GM12864 (cell line): ENCODE data around the gene ZNF438.

ENCODE experiments used
- DNase-seq: peaks from one replicate; pipeline ENCODE4 v3.0.0-alpha.2; 2011; ENCODE audit warnings: low read depth
- H3K4me3 ChIP-seq: 2 replicates; pipeline ENCODE4 v1.5.1; 2011; ENCODE audit warnings: mild to moderate bottlenecking, low read depth, low read length, control low read depth
- TF ChIP-seq, protein P1 (sequence below): IDR thresholded peaks from 2 replicates; pipeline ENCODE4 v1.5.1; 2011; ENCODE audit warnings: low read depth, mild to moderate bottlenecking, moderate library complexity, low read length, control low read depth, inconsistent platforms; ENCODE audit errors: missing control alignments

Gene ZNF438

DNA sequence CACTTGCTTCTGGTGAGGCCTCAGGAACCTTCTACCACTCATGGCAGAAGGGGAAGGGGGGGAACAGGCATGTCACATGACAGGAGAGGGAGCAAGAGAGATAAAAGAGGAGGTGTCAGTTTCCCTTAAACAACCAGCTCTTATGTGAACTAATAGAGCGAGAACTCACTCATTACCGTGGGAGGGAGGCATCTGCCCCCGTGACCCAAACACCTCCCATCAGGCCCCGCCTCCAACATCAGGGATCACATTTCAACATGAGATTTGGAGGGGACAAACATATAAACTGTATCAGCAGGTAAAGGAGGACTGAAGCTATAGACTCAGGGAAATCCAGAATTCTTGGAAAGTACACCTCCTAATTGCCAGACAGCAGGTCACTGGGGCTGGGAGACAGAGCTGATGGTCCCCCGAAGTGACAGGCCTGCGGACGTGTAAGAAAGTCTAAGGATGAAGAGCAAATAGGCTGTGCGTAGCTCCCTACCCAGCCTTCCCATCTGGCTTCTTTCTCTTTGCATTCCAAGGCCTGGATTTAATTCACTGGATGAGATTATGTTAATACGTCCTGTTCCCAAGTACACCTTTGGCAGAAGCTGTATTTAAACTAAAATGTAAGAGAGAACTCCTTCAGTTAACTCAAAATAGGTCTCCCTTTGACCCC is 215.4 kb downstream of the ZNF438 start:
- H3K4me3 ChIP-seq, result no peak overlapping the region
- TF ChIP-seq, protein P1, sequence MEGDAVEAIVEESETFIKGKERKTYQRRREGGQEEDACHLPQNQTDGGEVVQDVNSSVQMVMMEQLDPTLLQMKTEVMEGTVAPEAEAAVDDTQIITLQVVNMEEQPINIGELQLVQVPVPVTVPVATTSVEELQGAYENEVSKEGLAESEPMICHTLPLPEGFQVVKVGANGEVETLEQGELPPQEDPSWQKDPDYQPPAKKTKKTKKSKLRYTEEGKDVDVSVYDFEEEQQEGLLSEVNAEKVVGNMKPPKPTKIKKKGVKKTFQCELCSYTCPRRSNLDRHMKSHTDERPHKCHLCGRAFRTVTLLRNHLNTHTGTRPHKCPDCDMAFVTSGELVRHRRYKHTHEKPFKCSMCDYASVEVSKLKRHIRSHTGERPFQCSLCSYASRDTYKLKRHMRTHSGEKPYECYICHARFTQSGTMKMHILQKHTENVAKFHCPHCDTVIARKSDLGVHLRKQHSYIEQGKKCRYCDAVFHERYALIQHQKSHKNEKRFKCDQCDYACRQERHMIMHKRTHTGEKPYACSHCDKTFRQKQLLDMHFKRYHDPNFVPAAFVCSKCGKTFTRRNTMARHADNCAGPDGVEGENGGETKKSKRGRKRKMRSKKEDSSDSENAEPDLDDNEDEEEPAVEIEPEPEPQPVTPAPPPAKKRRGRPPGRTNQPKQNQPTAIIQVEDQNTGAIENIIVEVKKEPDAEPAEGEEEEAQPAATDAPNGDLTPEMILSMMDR, result no peak
- no peak for DNase-seq

DNA sequence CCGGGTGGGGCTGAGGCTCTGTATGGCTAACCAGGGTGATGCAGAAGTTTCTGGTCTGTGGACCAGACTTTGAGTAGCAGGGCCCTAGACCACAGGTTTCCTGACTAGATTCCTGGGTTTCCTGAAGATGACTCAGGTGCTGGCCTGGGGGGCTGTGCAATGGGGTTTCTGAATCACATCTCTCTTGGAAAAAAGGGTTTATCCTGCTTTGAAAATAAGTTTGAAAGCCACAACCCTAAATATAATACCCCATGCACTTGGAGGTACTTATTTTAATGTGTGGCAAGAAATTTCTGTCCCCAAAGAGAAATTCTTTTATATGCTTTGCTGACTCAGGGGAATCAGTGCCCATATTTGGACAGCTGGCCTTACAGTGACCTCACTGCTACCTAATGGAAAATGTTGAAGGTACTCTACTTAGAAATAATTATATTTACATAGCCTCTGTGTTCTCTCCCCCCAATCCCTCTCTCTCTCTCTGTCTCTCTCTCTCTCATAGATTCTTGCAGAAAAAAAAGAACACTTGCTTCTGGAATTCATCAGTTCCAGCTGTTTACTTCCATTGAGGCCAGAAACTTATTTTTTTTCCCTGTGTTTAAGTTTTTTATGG is 217.7 kb downstream of the ZNF438 start:
- TF ChIP-seq, protein P1, result no peak
- no peak for DNase-seq
- H3K4me3 ChIP-seq, result no peak overlapping the region

DNA sequence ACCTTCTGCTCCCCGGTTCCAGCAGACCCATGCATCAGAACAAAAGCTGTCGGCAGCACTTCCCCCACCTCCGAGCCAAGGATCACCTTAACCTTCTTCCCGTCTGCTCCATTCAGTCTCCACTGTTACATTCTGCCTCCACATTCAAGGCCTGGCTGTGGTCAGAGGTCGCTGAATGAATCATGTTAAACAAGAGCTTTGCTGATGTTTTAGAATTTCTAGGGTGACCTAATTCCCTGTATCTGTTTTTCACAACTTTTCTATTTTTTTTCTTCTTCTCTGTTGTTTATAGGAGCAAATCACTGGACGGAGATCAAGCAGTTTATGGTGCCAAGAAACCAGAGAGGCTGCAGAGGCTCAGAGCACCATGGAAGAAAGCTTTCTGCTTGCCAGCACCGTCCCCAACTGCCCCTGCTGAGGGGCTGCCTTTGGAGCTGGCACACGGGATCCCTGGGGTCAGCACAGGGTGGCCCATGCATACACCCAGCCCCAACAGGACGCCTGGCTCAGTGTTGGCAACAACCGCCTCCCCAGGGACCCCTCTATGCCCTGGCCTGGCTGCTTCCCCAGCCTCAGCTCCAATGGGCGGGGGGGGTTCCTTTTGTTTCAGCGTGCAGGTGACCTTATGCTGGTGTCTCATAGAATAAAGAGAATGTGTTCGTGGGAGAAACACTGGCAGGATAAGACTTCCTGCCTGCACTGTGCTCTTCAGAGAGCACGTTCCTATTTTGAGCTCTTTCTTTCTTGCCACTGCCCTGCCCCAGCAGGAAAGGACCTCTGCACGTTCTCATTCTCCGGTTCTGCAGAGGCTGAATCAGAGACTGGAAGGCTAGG is 219.4 kb downstream of the ZNF438 start:
- no peak overlapping the region for H3K4me3 ChIP-seq
- DNase-seq, result no peak
- TF ChIP-seq, protein P1, result no peak

DNA sequence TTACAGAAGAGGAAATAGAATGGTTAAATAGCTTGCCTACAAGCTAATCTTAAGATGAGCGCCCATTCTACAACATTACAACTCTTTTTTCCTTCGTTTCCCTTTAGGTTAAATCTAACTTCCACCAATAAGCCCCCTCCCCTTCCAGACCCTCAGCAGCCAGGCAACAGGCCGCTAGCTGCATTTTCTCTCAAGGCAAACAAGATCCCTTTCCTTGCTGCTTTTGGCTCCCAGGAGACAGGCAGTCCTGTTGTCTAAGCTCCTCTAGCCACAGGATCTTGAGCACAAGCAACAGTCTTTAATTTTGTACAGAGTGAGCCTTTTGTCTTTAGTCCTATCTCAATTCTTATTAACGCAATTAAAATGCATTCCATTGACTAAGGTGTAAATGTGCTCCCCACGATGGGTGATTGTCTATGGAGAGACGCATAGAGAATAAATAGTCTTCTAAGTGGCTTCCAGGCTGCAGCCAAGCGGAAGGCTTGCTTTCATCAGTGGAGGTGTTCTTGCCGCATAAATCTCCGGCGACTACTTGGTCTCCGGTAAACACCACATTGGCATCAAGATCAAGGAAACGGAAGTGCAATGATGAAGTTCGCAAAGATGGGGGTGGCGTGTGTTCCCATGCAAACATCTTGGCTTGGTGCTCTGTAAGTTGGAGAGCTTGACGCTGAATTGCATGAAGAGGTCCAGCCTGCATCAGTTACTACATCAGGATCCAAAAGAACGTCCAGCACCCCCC is 220.2 kb downstream of the ZNF438 start:
- H3K4me3 ChIP-seq, result no peak overlapping the region
- no peak for DNase-seq
- TF ChIP-seq, protein P1, result no peak

DNA sequence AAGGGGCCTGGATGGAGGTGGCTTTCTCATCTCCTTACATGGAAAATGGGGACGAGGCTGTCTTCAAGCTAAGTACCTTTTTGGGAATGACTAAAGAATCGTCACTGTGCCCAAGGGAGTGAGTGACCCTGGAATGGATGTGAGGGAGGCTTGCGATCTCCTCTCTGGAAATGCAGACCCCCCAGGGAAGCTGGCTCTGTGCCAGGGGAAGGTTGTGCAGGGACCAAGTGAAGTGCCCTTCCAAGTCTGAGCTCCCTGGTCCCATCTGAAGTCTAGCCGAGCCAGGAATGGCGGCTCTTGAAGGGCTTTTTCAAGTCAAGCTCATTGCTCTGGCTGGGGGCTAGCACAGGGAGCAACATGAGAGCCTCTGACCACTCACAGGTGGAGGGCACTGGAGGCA is 221.2 kb downstream of the ZNF438 start:
- TF ChIP-seq, protein P1, result no peak

DNA sequence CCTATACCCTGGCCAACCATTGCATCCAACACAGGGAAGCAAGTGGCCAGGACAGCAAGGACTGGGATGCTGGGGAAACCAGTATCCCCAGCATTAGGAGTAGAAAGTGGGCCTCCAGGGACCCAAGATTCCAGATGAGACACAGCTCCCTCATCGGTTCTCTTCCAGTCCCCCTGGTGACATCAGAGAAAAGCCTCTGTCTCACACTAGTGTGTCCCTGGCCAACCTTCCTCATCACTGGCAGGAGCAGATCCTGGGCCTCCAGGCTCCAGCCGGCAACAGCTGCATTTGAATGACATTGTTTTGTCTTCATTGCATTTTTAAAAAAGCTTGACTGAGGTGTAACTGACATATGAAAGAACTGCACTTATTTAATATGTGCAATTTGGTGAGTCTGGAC is 224.8 kb downstream of the ZNF438 start:
- H3K4me3 ChIP-seq, result no peak overlapping the region
- DNase-seq, result no peak
- TF ChIP-seq, protein P1, result no peak

More for the DNA sequence above, 221.2 kb downstream of the ZNF438 start:
- no peak for DNase-seq
- H3K4me3 ChIP-seq, result no peak overlapping the region
